ENCODE data around the gene DNMT3A. TPM values are rescaled to one million over a fixed set of nuclear protein-coding genes. Genes with fewer than 3 reads are reported as not detected.

Gene DNMT3A
- total and polyA plus RNA-seq, 2 experiments from 2014 or later = 2.5 to 18.4 TPM

DNA sequence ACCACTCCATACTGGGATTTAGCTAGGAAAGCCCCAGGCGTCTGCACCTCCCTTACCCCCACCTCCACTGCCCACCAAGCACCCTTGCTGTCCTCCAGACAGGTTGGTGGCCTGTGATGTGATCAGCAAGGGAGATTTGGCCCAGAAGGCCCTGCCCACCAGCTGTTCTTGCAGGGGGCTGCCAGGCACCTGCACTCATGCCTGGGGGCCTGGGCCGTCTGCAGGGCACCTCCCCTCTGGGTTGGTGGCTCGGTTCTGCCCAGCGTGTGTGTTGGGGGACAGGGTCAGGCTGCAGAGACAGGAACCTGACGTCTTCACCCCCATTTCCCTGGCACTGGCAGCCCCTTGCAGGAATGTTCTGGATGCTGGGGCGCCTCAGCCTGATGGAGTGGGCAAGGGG lies 5.8 kb downstream of the DNMT3A start:
- Histone ChIP-seq H3K27ac (no peak overlapping the region), H3K4me3 (no peak overlapping the region), H3F3A (ENCODE audit: insufficient read depth) (no peaks in the 10 kb centered on the region), H4K20me1 (ENCODE audit: insufficient read depth) (no peaks in the 10 kb centered on the region; the same call in 1 of the 2 replicates), H3K4me2 (ENCODE audit: unreplicated experiment) (no peak overlapping the region), H3K36me3 (ENCODE audit: low read depth) (no peaks in the 10 kb centered on the region), H3K9ac (no peak overlapping the region), H3K9me3 (ENCODE audit: low read depth) (no peaks in the 10 kb centered on the region), H3K4me1 (ENCODE audit: insufficient read depth) (no peaks in the 10 kb centered on the region), H3K79me2 (ENCODE audit: insufficient read depth) (no peaks in the 10 kb centered on the region; the same call in 1 of the 2 replicates), H2AFZ (no peak overlapping the region), H3K9me2 (ENCODE audit: insufficient read depth) (no peaks in the 10 kb centered on the region), H3K27me3 (replicated peaks; ENCODE audit: insufficient read depth) (no peaks in the 10 kb centered on the region)
- no peak for DNase-seq
- 59 to 60% methylated on average over 5 to 6 of the region's 6 CpGs for WGBS, 2 experiments (ENCODE audit: low coverage in 1 of 2, low lambda C conversion rate in 2 of 2, missing lambda C conversion rate in 2 of 2)
- in situ Hi-C loops (cut with MboI) = no loop called here
- TF ChIP-seq EZH2 (IDR thresholded peaks at IDR 0.05; ENCODE audit: insufficient read depth, poor library complexity, severe bottlenecking) (no peak), EZH2phosphoT487 (IDR thresholded peaks at IDR 0.05; ENCODE audit: insufficient read depth, low read depth) (no peak)

DNA sequence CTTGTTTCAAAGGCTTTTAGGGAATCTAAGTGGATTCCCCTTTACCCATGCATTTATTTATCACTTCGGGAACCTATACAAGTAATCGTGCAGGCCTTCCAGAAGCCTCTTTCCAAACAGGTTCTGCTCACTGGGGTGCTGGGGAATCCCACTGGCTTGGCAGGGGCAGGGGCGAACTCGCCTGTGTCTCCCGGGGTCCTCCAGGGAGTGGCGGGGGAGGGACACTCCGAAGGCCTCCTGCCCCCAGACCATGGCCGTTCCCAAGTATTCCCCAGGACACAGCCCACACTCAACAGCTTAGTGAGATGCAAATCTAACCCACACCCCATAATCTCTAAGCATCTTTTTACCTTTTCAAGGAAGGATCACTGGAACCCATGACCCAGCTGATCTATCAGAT lies 6.5 kb downstream of the DNMT3A start:
- in situ Hi-C loops (cut with MboI) = no loop called here
- DNase-seq = no peak
- WGBS, 2 experiments (ENCODE audit: low coverage in 1 of 2, low lambda C conversion rate in 2 of 2, missing lambda C conversion rate in 2 of 2) = 87 to 91% methylated on average over 7 to 8 of the region's 8 CpGs
- H3K9ac ChIP-seq = no peak overlapping the region
- H3K27ac ChIP-seq = no peak overlapping the region
- no peaks in the 10 kb centered on the region for H3K9me3 ChIP-seq (ENCODE audit: low read depth)
- TF ChIP-seq EZH2phosphoT487 (IDR thresholded peaks at IDR 0.05; ENCODE audit: insufficient read depth, low read depth) (no peak), EZH2 (IDR thresholded peaks at IDR 0.05; ENCODE audit: insufficient read depth, poor library complexity, severe bottlenecking) (no peak)
- no peaks in the 10 kb centered on the region; the same call in 1 of the 2 replicates for H3K79me2 ChIP-seq (ENCODE audit: insufficient read depth)
- H3K4me1 ChIP-seq (ENCODE audit: insufficient read depth) = no peaks in the 10 kb centered on the region
- H3K36me3 ChIP-seq (ENCODE audit: low read depth) = no peaks in the 10 kb centered on the region
- H3K4me2 ChIP-seq (ENCODE audit: unreplicated experiment) = no peak overlapping the region
- H4K20me1 ChIP-seq (ENCODE audit: insufficient read depth) = no peaks in the 10 kb centered on the region; the same call in 1 of the 2 replicates
- no peaks in the 10 kb centered on the region for H3F3A ChIP-seq (ENCODE audit: insufficient read depth)
- H3K4me3 ChIP-seq = no peak overlapping the region
- H3K9me2 ChIP-seq (ENCODE audit: insufficient read depth) = no peaks in the 10 kb centered on the region
- no peaks in the 10 kb centered on the region for H3K27me3 ChIP-seq (replicated peaks; ENCODE audit: insufficient read depth)
- H2AFZ ChIP-seq = no peak overlapping the region

DNA sequence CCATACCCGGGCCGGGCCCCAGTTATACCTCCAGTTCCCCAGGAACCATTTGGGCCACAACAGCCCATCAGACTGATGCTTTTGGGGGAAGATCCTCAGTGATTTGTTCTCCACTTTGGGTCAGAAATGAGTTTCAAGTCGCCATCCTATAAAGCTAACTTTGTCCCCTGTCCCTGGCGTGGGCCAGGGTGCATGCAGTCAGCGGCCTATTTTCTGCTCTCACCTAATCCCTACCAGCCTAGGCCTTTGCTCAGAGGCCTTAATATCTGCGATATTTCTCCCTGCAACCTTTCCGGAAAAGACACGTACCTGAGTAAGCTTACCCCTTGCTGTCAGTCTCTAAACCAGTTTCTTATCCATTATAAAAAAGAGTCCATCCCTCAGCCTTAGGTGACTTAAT lies 7.2 kb downstream of the DNMT3A start:
- no peaks in the 10 kb centered on the region for H3K4me1 ChIP-seq (ENCODE audit: insufficient read depth)
- in situ Hi-C loops (cut with MboI) = no loop called here

DNA sequence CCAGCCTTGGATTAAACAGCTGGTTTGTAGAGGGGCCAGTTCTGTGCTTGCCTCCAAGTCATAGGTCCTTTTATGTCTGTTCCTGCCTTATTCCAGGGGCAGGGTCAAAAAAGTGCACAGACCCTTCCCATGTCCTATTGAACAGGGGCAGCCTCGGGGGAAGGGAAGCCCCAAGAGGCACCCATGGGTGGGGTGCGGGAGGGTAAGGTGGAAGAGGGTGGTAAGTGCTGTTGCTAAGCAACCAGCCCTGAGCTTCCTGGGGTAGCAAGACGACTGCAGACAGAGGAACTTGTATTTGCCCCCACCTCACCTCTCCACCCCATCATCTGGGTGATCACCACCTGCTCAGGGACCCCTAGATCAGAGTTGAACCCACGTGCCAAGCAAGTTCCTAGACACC lies 7.7 kb downstream of the DNMT3A start:
- TF ChIP-seq EZH2 (IDR thresholded peaks at IDR 0.05; ENCODE audit: insufficient read depth, poor library complexity, severe bottlenecking) (no peak), EZH2phosphoT487 (IDR thresholded peaks at IDR 0.05; ENCODE audit: insufficient read depth, low read depth) (no peak)
- no peaks in the 10 kb centered on the region for H3K9me2 ChIP-seq (ENCODE audit: insufficient read depth)
- H3F3A ChIP-seq (ENCODE audit: insufficient read depth) = no peaks in the 10 kb centered on the region
- no peak overlapping the region for H3K9ac ChIP-seq
- no peak overlapping the region for H3K4me3 ChIP-seq
- no peaks in the 10 kb centered on the region for H3K4me1 ChIP-seq (ENCODE audit: insufficient read depth)
- no peak overlapping the region for H3K4me2 ChIP-seq (ENCODE audit: unreplicated experiment)
- no peak overlapping the region for H3K27ac ChIP-seq
- H3K36me3 ChIP-seq (ENCODE audit: low read depth) = no peaks in the 10 kb centered on the region
- H4K20me1 ChIP-seq (ENCODE audit: insufficient read depth) = no peaks in the 10 kb centered on the region; the same call in 1 of the 2 replicates
- H3K79me2 ChIP-seq (ENCODE audit: insufficient read depth) = no peaks in the 10 kb centered on the region; the same call in 1 of the 2 replicates
- in situ Hi-C loops (cut with MboI) = no loop called here
- H3K27me3 ChIP-seq (replicated peaks; ENCODE audit: insufficient read depth) = no peaks in the 10 kb centered on the region
- H2AFZ ChIP-seq = no peak overlapping the region
- 82 to 90% methylated on average over 4 of the region's 4 CpGs for WGBS, 2 experiments (ENCODE audit: low coverage in 1 of 2, low lambda C conversion rate in 2 of 2, missing lambda C conversion rate in 2 of 2)
- DNase-seq = no peak
- no peaks in the 10 kb centered on the region for H3K9me3 ChIP-seq (ENCODE audit: low read depth)

More for the DNA sequence above, 7.2 kb downstream of the DNMT3A start:
- Histone ChIP-seq H3K79me2 (ENCODE audit: insufficient read depth) (no peaks in the 10 kb centered on the region; the same call in 1 of the 2 replicates), H3K4me3 (no peak overlapping the region), H3K4me2 (ENCODE audit: unreplicated experiment) (no peak overlapping the region), H3F3A (ENCODE audit: insufficient read depth) (no peaks in the 10 kb centered on the region), H3K36me3 (ENCODE audit: low read depth) (no peaks in the 10 kb centered on the region), H3K9me3 (ENCODE audit: low read depth) (no peaks in the 10 kb centered on the region), H3K27ac (no peak overlapping the region), H2AFZ (no peak overlapping the region), H3K27me3 (replicated peaks; ENCODE audit: insufficient read depth) (no peaks in the 10 kb centered on the region), H4K20me1 (ENCODE audit: insufficient read depth) (no peaks in the 10 kb centered on the region; the same call in 1 of the 2 replicates), H3K9me2 (ENCODE audit: insufficient read depth) (no peaks in the 10 kb centered on the region), H3K9ac (no peak overlapping the region)
- WGBS, 2 experiments (ENCODE audit: low coverage in 1 of 2, low lambda C conversion rate in 2 of 2, missing lambda C conversion rate in 2 of 2) = 92 to 93% methylated on average over 8 of the region's 8 CpGs
- TF ChIP-seq EZH2 (IDR thresholded peaks at IDR 0.05; ENCODE audit: insufficient read depth, poor library complexity, severe bottlenecking) (no peak), EZH2phosphoT487 (IDR thresholded peaks at IDR 0.05; ENCODE audit: insufficient read depth, low read depth) (no peak)
- DNase-seq = no peak

DNA sequence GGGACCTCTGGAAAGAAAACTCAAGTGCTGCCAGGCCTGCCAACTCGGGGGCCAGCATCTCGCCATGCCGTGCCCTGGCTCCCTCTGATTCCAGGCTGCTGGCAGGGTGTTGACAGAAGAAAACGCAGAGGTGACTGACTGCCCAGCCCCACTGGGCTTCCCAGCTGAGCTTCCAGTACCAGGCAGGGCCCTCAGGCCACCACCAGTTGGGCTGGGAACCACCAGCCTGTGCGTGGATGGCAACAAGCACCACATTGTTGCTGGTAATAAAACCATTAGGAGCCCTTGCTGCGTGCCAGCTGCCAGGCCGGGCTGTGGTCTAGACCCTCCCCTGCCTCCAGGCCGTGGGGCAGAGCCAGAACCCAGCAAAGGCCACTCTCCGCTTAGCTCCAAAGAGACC lies 9.2 kb downstream of the DNMT3A start:
- Histone ChIP-seq H3K4me2 (ENCODE audit: unreplicated experiment) (no peak overlapping the region), H2AFZ (no peak overlapping the region), H3K36me3 (ENCODE audit: low read depth) (no peaks in the 10 kb centered on the region), H3F3A (ENCODE audit: insufficient read depth) (no peaks in the 10 kb centered on the region), H3K4me3 (no peak overlapping the region), H3K79me2 (ENCODE audit: insufficient read depth) (no peaks in the 10 kb centered on the region; the same call in 1 of the 2 replicates), H3K27me3 (replicated peaks; ENCODE audit: insufficient read depth) (no peaks in the 10 kb centered on the region), H3K9me3 (ENCODE audit: low read depth) (no peaks in the 10 kb centered on the region), H4K20me1 (ENCODE audit: insufficient read depth) (no peaks in the 10 kb centered on the region; the same call in 1 of the 2 replicates), H3K9me2 (ENCODE audit: insufficient read depth) (no peaks in the 10 kb centered on the region), H3K9ac (no peak overlapping the region), H3K4me1 (ENCODE audit: insufficient read depth) (no peaks in the 10 kb centered on the region), H3K27ac (no peak overlapping the region)
- no peak for TF ChIP-seq EZH2phosphoT487 (IDR thresholded peaks at IDR 0.05; ENCODE audit: insufficient read depth, low read depth)
- TF ChIP-seq EZH2 (IDR thresholded peaks at IDR 0.05; ENCODE audit: insufficient read depth, poor library complexity, severe bottlenecking) = no peak
- WGBS, 2 experiments (ENCODE audit: low coverage in 1 of 2, low lambda C conversion rate in 2 of 2, missing lambda C conversion rate in 2 of 2) = 67 to 78% methylated on average over 9 of the region's 9 CpGs
- in situ Hi-C loops (cut with MboI) = no loop called here
- DNase-seq = no peak
